Measurements from ENCODE around the gene CYRIA.

DNA sequence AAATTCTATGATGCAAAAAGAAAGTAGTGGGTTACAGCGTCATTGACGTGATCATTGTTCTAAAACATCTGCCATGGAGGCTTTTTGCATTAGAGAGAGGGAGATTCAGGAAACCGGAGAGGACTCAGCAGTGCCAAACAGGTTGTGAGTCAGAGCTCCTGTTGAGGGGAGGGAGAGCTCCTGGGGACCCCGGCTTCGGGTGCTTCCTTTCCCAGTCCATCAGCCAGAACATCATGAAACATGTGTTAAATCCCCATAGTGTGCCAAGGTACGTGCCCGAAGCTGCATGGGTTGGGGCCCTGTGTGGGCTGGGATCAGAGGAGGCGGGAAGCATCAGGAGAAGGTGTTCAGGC, 791 bp upstream of the CYRIA start:
- TF ChIP-seq, protein P1, sequence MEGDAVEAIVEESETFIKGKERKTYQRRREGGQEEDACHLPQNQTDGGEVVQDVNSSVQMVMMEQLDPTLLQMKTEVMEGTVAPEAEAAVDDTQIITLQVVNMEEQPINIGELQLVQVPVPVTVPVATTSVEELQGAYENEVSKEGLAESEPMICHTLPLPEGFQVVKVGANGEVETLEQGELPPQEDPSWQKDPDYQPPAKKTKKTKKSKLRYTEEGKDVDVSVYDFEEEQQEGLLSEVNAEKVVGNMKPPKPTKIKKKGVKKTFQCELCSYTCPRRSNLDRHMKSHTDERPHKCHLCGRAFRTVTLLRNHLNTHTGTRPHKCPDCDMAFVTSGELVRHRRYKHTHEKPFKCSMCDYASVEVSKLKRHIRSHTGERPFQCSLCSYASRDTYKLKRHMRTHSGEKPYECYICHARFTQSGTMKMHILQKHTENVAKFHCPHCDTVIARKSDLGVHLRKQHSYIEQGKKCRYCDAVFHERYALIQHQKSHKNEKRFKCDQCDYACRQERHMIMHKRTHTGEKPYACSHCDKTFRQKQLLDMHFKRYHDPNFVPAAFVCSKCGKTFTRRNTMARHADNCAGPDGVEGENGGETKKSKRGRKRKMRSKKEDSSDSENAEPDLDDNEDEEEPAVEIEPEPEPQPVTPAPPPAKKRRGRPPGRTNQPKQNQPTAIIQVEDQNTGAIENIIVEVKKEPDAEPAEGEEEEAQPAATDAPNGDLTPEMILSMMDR (IDR thresholded peaks at IDR 0.05; ENCODE audit: insufficient read depth, low read length, poor library complexity, severe bottlenecking): no peak
- TF ChIP-seq EZH2phosphoT487 (conservative IDR thresholded peaks at IDR 0.05; ENCODE audit: low read length): no peak
